MM.1S (cell line): ENCODE data around the gene PKP2.

ENCODE experiments used
- DNase-seq: peaks from one replicate; pipeline ENCODE4 v3.0.0-alpha.2; 2015
- H2AFZ ChIP-seq: fragments of 300-600 bp; sonication (generic); 2 replicates; pipeline ENCODE4 v1.6.0; 2016; ENCODE audit warnings: antibody characterized with exemption, low read length
- H3F3A ChIP-seq: fragments of 300-600 bp; sonication (generic); 2 replicates; pipeline ENCODE4 v1.6.1; 2016; ENCODE audit warnings: mild to moderate bottlenecking, antibody characterized with exemption, low read length, moderate library complexity, mixed read lengths; ENCODE audit not compliant: insufficient read depth
- H3K27ac ChIP-seq: fragments of 300-600 bp; sonication (generic); 2 replicates; pipeline ENCODE4 v1.5.1; 2016; ENCODE audit warnings: mild to moderate bottlenecking, low read length
- H3K27me3 ChIP-seq: fragments of 300-600 bp; sonication (generic); replicated peaks from 2 replicates; pipeline ENCODE4 v1.6.0; 2016; ENCODE audit warnings: low read length; ENCODE audit not compliant: insufficient read depth
- H3K36me3 ChIP-seq: fragments of 300-600 bp; sonication (generic); replicated peaks from 2 replicates; pipeline ENCODE4 v1.6.1; 2016; ENCODE audit warnings: mild to moderate bottlenecking, low read length, mixed read lengths; ENCODE audit not compliant: insufficient read depth
- H3K4me1 ChIP-seq: fragments of 300-600 bp; sonication (generic); 2 replicates; pipeline ENCODE4 v1.6.1; 2016; ENCODE audit warnings: low read length, mixed read lengths
- H3K4me2 ChIP-seq: fragments of 300-600 bp; sonication (generic); 2 replicates; pipeline ENCODE4 v1.6.0; 2016; ENCODE audit warnings: low read depth, low read length
- H3K4me3 ChIP-seq: fragments of 300-600 bp; sonication (generic); 2 replicates; pipeline ENCODE4 v1.5.1; 2016; ENCODE audit warnings: low read length, mixed read lengths
- H3K79me2 ChIP-seq: fragments of 300-600 bp; sonication (generic); 2 replicates; pipeline ENCODE4 v1.6.1; 2016; ENCODE audit warnings: mixed run types, low read length, mixed read lengths
- H3K9ac ChIP-seq: fragments of 300-600 bp; sonication (generic); 2 replicates; pipeline ENCODE4 v1.6.1; 2016; ENCODE audit warnings: low read length, mixed read lengths
- H3K9me2 ChIP-seq: fragments of 300-600 bp; sonication (generic); replicated peaks from 2 replicates; pipeline ENCODE4 v1.6.1; 2016; ENCODE audit warnings: mild to moderate bottlenecking, low read length, mixed read lengths; ENCODE audit not compliant: insufficient read depth
- H3K9me3 ChIP-seq: fragments of 300-600 bp; sonication (generic); replicated peaks from 2 replicates; pipeline ENCODE4 v1.6.1; 2016; ENCODE audit warnings: mild to moderate bottlenecking, low read length, mixed read lengths; ENCODE audit not compliant: insufficient read depth
- H4K20me1 ChIP-seq: fragments of 300-600 bp; sonication (generic); 2 replicates; pipeline ENCODE4 v1.6.1; 2016; ENCODE audit warnings: mild to moderate bottlenecking, low read length, moderate library complexity, mixed read lengths; ENCODE audit not compliant: insufficient read depth
- CTCF ChIP-seq: fragments of 300-600 bp; sonication (generic); IDR thresholded peaks from 2 replicates; pipeline ENCODE4 v1.5.1; 2016; ENCODE audit warnings: antibody characterized with exemption, low read length, mixed read lengths
- EZH2 ChIP-seq: fragments of 300-600 bp; sonication (generic); optimal IDR thresholded peaks from 2 replicates; pipeline ENCODE3; 2017; ENCODE audit warnings: low read depth, mild to moderate bottlenecking, antibody characterized with exemption, low read length, mixed read lengths
- EZH2phosphoT487 ChIP-seq: fragments of 300-600 bp; sonication (generic); IDR thresholded peaks from 2 replicates; pipeline ENCODE4 v1.6.1; 2018; ENCODE audit warnings: antibody characterized with exemption, low read length

PKP2 gene

GRCh38 chr12:32809196-32809595, 87.4 kb downstream of the PKP2 start:
- TF ChIP-seq EZH2 (no peak), CTCF (no peak), EZH2phosphoT487 (no peak)
- H3K27ac ChIP-seq = no peak overlapping the region
- H3K9me3 ChIP-seq = no peaks in the 10 kb centered on the region
- H2AFZ ChIP-seq = no peak overlapping the region
- H3K27me3 ChIP-seq = no peaks in the 10 kb centered on the region
- DNase-seq = no peak
- H3K36me3 ChIP-seq = peaks cover 4% of the 10 kb centered on the region; the same call in 1 of the 2 replicates
- H3F3A ChIP-seq = no peaks in the 10 kb centered on the region
- H3K79me2 ChIP-seq = no peaks in the 10 kb centered on the region; the same call in 1 of the 2 replicates
- H4K20me1 ChIP-seq = no peaks in the 10 kb centered on the region
- no peaks in the 10 kb centered on the region for H3K9me2 ChIP-seq
- H3K4me1 ChIP-seq = no peaks in the 10 kb centered on the region
- no peak overlapping the region for H3K9ac ChIP-seq
- no peak overlapping the region for H3K4me2 ChIP-seq
- H3K4me3 ChIP-seq = no peak overlapping the region

GRCh38 chr12:32804301-32804700, 92.3 kb downstream of the PKP2 start:
- Histone ChIP-seq H3K9me2 (no peaks in the 10 kb centered on the region), H3K4me2 (no peak overlapping the region), H3K27me3 (no peaks in the 10 kb centered on the region), H3K4me1 (no peaks in the 10 kb centered on the region), H3K27ac (no peak overlapping the region), H3K9me3 (no peaks in the 10 kb centered on the region), H2AFZ (no peak overlapping the region), H3K4me3 (no peak overlapping the region), H3F3A (no peaks in the 10 kb centered on the region), H3K79me2 (peaks cover 18% of the 10 kb centered on the region), H3K9ac (no peak overlapping the region), H4K20me1 (no peaks in the 10 kb centered on the region), H3K36me3 (0 out of 2 replicates have a peak, but pooled peaks cover 13% of the 10 kb centered on the region)
- no peak for DNase-seq
- TF ChIP-seq EZH2phosphoT487 = no peak
- TF ChIP-seq CTCF = no peak
- no peak for TF ChIP-seq EZH2

GRCh38 chr12:32801269-32801980, 95.2 kb downstream of the PKP2 start:
- TF ChIP-seq CTCF (no peak), EZH2phosphoT487 (no peak), EZH2 (no peak)
- H3K36me3 ChIP-seq = 0 out of 2 replicates have a peak, but pooled peaks cover 13% of the 10 kb centered on the region
- DNase-seq = no peak
- no peak overlapping the region for H3K4me3 ChIP-seq
- no peaks in the 10 kb centered on the region for H3K9me3 ChIP-seq
- no peaks in the 10 kb centered on the region for H3K9me2 ChIP-seq
- no peaks in the 10 kb centered on the region for H3K4me1 ChIP-seq
- H2AFZ ChIP-seq = no peak overlapping the region
- no peak overlapping the region for H3K4me2 ChIP-seq
- H3K27me3 ChIP-seq = no peaks in the 10 kb centered on the region
- H3F3A ChIP-seq = no peaks in the 10 kb centered on the region
- no peak overlapping the region for H3K27ac ChIP-seq
- no peak overlapping the region for H3K9ac ChIP-seq
- H3K79me2 ChIP-seq = peaks cover 18% of the 10 kb centered on the region
- H4K20me1 ChIP-seq = no peaks in the 10 kb centered on the region
